Measurements from ENCODE around the gene NAIF1.
A peak's percentile ranks its signal among the peaks of the same experiment; 100 is the strongest.
"Not testable (repeated sequence)": the region's sequence is repeated elsewhere in the genome, so short reads cannot be mapped to it uniquely, and the experiment has no call there.

The NAIF1 gene

GRCh38 chr9:128084746-128085145 lies 17.6 kb upstream of the NAIF1 start:
- DNase-seq = no peak

- DNase-seq = no peak
Measured at GRCh38 chr9:128082151-128082550, 15.0 kb upstream of the NAIF1 start.

- DNase-seq = no peak
Measured at GRCh38 chr9:128081056-128081455, 13.9 kb upstream of the NAIF1 start.

- no peak for DNase-seq
Measured at GRCh38 chr9:128080206-128080605, 13.1 kb upstream of the NAIF1 start.

GRCh38 chr9:128078504-128079434 lies 11.6 kb upstream of the NAIF1 start:
- no peak for DNase-seq

GRCh38 chr9:128077847-128078503 lies 10.9 kb upstream of the NAIF1 start:
- DNase-seq = no peak

- no peak for DNase-seq
Measured at GRCh38 chr9:128073253-128073886, 6.2 kb upstream of the NAIF1 start.

GRCh38 chr9:128072144-128073021 lies 5.3 kb upstream of the NAIF1 start:
- DNase-seq = peak; percentile 61

GRCh38 chr9:128071475-128071874 lies 4.4 kb upstream of the NAIF1 start:
- DNase-seq = not testable (repeated sequence)

GRCh38 chr9:128070874-128071273 lies 3.8 kb upstream of the NAIF1 start:
- DNase-seq = no peak

GRCh38 chr9:128068386-128069205 lies 1.5 kb upstream of the NAIF1 start:
- DNase-seq = no peak

- peak; percentile 100 for DNase-seq
Measured at GRCh38 chr9:128067645-128068385, 695 bp upstream of the NAIF1 start, which contains the start of gene SLC25A25. Gene SLC25A25 (plus strand): TSS chr9:128068232. CDS start chr9:128068320, 88 bp downstream.

GRCh38 chr9:128065907-128066712 lies 1.0 kb downstream of the NAIF1 start:
- no peak for DNase-seq

GRCh38 chr9:128062846-128063831 lies 4.0 kb downstream of the NAIF1 start:
- no peak for DNase-seq

GRCh38 chr9:128062279-128062678 lies 4.8 kb downstream of the NAIF1 start:
- DNase-seq = no peak

GRCh38 chr9:128061275-128061960 lies 5.7 kb downstream of the NAIF1 start:
- DNase-seq = no peak

GRCh38 chr9:128059365-128059983 lies 7.6 kb downstream of the NAIF1 start:
- DNase-seq = no peak
